ENCODE measurements around the gene SUN5.
"Not testable (repeated sequence)": the region's sequence is repeated elsewhere in the genome, so short reads cannot be mapped to it uniquely, and the experiment has no call there.

SUN5 gene

GRCh38 chr20:33004141-33004751 is at the start of gene SUN5:
TSS of gene SUN5 (minus strand) at chr20:33004433. CDS start at chr20:33004340, 93 bp downstream.
- DNase-seq (ENCODE audit: low spot score): no peak

- no peak for DNase-seq (ENCODE audit: low spot score)
Observed at GRCh38 chr20:33053291-33054106, 49.3 kb upstream of the SUN5 start, which contains the start of gene BPIFB3. TSS of gene BPIFB3 (plus strand) at chr20:33053903. CDS start at chr20:33055436, 1,533 bp downstream.

DNA sequence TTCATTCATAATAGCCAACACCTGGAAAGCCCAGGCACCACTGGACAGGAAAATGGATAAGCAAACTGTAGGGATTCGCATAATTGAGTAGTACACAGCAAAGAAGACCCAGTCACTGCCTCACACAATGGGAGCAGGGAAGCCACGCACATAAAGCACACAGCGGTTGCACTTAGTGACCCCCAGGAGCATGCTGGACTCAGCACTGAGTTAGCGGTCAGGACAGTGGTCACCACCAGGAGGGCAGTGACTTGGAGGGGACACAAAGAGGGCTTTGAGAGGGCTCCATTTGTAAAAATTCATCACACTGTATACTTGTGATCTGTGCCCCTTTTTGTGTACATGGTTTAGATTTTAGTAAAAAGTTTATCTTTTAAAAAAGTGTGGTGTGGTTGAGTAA is 47.1 kb upstream of the SUN5 start:
- DNase-seq (ENCODE audit: low spot score): no peak

GRCh38 chr20:33046412-33046811 is 42.2 kb upstream of the SUN5 start:
- no peak for DNase-seq (ENCODE audit: low spot score)

DNA sequence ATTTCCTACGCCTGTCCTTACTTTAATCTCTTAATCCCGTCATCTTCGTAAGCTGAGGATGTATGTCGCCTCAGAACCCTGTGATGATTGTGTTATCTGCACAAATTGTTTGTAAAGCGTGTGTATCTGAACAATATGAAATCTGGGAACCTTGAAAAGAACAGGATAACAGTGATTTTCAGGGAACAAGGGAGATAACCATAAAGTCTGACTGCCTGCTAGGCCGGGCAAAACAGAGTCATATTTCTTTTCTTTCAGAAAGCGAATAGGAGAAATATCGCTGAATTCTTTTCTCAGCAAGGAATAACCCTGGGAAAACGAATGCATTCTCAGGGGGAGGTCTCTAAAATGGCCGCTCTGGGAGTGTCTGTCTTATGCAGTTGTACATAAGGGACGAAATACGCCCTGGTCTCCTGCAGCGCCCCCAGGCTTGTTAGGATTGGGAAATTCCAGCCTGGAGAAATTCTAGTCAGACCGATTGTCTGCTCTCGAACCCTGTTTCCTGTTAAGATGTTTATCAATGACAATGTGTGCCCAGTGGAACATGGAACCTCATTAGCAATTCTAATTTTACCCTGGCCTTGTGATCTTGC is 41.0 kb upstream of the SUN5 start:
- DNase-seq (ENCODE audit: low spot score): not testable (repeated sequence)

DNA sequence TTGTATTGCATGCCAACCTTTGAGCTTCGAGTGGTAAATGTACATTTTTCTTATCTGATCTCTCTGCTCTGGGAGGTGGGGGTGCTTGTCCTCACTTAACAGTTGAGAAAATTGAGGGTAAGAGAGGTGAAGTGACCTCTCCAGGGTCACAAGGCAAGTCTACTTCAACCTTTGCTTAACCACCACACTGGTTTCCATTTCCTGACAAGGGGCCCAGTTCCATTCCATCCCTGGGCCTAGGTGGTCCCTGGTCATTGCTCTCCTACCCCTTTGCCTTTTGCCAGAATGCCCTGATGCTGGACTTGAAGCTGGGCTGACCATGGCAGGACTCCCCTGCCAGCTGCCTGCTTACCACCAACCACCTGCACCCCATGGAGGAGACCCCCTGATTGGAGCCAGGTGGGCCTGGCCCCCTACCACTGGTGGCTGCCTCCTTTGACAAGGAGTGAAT is 39.5 kb upstream of the SUN5 start:
- no peak for DNase-seq (ENCODE audit: low spot score)

GRCh38 chr20:33042983-33043730 is 38.9 kb upstream of the SUN5 start:
- DNase-seq (ENCODE audit: low spot score): no peak

DNA sequence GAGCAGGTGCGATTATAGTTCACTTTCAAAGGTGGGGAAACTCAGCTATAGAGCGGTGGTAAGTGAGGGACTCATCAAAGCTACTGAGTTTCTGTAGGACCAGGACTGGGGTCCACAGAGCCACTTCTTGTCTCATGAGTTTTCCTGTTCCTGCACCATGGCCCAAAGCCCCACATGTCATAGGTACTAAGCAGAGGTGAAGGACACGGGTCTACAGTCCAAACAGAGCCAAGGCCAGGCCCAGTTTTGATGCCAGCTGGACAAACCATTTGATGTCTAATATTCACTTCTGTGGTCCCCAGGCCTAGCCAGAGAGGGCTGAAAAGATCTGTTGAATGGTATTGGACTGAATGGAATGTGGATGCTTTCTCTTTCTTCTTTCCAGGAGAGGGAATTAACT is 38.2 kb upstream of the SUN5 start:
- DNase-seq (ENCODE audit: low spot score): no peak

DNA sequence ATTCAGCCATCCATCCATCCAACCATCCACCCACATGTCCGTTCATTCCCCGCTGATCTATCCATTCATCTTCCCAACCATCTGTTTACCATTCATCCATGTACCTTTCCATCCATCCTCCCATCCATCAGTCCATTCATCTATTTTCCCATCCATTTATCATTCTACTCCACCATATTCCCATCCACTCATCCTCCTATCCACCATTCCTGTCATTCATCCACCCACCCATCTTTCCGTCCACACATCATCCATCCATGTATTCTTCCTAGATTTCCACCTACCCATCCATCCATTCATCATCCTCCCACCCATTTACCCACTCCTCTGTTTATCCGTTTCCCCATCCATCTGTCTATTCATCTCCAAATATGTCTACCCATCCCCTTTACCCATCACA is 34.0 kb upstream of the SUN5 start:
- DNase-seq (ENCODE audit: low spot score): no peak

GRCh38 chr20:33037456-33037855 is 33.2 kb upstream of the SUN5 start:
- no peak for DNase-seq (ENCODE audit: low spot score)

DNA sequence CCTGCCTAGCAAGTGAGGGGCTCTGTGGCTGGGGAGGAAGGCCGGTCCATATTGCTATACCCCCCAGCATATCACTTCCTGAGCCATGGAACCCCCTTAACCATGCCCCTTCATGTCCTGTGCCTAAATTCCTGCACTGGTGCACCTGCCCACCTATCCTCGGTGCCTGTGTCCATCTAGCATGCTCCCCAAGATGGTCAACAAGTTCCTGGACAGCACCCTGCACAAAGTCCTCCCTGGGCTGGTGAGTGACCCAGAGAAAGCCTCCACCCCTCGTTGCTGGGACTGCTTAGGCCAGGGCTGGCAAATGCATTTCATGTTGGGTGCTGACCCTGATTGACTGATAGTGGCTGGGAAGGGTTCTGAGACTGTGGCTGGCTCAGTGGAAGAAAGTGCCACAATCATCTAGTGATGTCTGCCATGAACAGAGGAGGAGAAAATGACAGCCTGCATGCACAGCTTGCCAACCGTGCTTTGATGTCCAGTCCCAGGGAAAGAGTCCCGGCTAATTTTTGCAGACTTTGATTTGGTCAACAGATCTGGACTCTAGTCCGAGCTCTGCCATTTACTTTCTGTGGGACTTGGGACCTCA is 30.8 kb upstream of the SUN5 start:
- no peak for DNase-seq (ENCODE audit: low spot score)

- no peak for DNase-seq (ENCODE audit: low spot score)
Observed at GRCh38 chr20:33034115-33034514, 29.9 kb upstream of the SUN5 start.

GRCh38 chr20:33033381-33033780 is 29.1 kb upstream of the SUN5 start:
- DNase-seq (ENCODE audit: low spot score): no peak

DNA sequence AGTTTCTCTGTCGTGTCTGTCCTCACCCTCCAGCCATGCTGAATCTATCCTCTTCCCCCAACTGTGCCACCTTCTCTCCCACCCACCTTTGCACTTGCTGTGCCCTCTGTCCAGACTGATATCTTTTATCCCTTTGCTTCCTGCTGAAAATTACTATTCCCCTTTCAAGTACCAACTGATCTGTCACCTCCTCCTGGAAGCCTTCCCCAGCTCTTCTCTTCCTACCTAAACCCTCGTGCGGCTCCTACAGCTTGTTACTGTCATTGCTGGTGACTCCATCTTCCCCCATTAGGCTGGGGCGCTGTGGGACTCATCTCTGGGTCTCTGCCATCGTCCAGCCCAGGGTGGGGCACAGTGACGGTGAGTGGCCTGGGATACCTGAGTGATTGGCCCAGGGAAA is 28.3 kb upstream of the SUN5 start:
- no peak for DNase-seq (ENCODE audit: low spot score)

DNA sequence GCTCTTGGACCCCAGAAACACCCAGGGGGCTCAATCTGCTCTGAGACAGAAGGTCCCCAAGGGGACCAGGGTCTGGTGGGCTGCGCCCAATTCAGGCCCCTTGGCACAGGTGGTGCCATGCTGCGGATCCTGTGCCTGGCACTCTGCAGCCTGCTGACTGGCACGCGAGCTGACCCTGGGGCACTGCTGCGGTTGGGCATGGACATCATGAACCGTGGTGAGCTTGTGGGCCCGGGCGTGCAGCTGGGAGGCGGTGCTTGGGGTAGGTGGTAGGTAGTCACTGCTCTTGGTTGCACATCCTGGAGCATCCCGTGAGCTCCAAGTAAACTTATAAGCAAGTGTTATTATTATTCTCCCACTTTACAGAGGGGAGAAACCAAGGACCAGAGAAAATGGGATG is 27.3 kb upstream of the SUN5 start, which contains the start of gene BPIFB6:
TSS of gene BPIFB6 (plus strand) at position 118 of the 400 bp plus-strand sequence. CDS start at position 118, 0 bp downstream.
- DNase-seq (ENCODE audit: low spot score): no peak

DNA sequence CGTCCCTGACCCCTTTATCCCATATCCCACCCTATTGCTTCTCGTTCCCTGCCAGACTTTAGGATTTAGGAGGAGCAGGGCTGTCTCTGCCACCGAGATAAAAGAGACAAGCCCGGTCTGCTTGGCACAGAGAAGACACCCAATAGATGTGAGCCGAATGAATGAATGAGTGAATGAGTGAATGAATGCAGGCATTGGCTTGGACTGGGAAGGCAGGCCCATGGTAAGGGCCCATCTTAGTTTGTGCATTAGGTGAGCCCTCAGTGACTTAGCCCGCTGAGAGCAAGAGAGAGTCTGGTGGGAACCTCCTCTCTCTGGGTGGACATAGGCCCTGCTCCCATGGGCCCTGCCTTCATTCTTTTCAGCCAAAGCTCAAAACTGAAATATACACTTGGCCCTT is 26.3 kb upstream of the SUN5 start:
- no peak for DNase-seq (ENCODE audit: low spot score)

- DNase-seq (ENCODE audit: low spot score): no peak
Observed at GRCh38 chr20:33030076-33030475, 25.8 kb upstream of the SUN5 start.

- no peak for DNase-seq (ENCODE audit: low spot score)
Observed at GRCh38 chr20:33028875-33029274, 24.6 kb upstream of the SUN5 start.

- no peak for DNase-seq (ENCODE audit: low spot score)
Observed at GRCh38 chr20:33027769-33028751, 23.8 kb upstream of the SUN5 start.
